Measurements from ENCODE around the gene DUOX1. TPM values are rescaled to one million over a fixed set of nuclear protein-coding genes. Genes with fewer than 3 reads are reported as not detected.

Gene DUOX1
- total and polyA plus RNA-seq, 2 donors (not counting 1 experiment from before 2014, with no cell fraction given), result not detected

DNA sequence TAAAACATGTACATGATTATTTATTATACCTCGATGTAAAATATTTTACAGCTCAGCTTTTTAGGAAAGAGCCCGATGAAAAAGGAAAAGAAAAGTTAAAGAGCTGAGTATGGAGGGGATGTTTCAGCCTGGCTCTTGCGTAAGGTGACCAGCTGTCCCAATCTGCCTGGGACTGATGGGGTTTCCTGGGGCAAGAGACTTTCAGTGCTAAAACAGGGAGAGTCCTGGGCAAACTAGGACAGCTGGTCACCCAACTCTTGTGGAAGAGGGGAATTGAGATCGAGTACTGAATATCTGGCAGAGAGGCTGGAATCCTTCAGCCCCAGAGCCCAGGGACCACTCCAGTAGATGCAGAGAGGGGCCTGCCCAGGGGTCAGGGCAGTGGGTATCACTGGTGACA lies 36.8 kb upstream of the DUOX1 start:
- TF ChIP-seq, protein P1, sequence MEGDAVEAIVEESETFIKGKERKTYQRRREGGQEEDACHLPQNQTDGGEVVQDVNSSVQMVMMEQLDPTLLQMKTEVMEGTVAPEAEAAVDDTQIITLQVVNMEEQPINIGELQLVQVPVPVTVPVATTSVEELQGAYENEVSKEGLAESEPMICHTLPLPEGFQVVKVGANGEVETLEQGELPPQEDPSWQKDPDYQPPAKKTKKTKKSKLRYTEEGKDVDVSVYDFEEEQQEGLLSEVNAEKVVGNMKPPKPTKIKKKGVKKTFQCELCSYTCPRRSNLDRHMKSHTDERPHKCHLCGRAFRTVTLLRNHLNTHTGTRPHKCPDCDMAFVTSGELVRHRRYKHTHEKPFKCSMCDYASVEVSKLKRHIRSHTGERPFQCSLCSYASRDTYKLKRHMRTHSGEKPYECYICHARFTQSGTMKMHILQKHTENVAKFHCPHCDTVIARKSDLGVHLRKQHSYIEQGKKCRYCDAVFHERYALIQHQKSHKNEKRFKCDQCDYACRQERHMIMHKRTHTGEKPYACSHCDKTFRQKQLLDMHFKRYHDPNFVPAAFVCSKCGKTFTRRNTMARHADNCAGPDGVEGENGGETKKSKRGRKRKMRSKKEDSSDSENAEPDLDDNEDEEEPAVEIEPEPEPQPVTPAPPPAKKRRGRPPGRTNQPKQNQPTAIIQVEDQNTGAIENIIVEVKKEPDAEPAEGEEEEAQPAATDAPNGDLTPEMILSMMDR (conservative IDR thresholded peaks at IDR 0.05 in 1 of 2, IDR thresholded peaks at IDR 0.05 in 1 of 2; ENCODE audit: low read depth in 1 of 2, low read length in 2 of 2), result no peak
- no peak for TF ChIP-seq EZH2 (IDR thresholded peaks at IDR 0.05; ENCODE audit: low read length, missing control alignments)
- Histone ChIP-seq H3K9me3 (ENCODE audit: control insufficient read depth, insufficient read depth, low read depth, low read length) (no peaks in the 10 kb centered on the region), H3K27ac (ENCODE audit: insufficient read depth, low read length) (no peak overlapping the region), H4K20me1 (ENCODE audit: control insufficient read depth, extremely low read depth, insufficient read depth, low read length) (no peaks in the 10 kb centered on the region), H3K4me1 (ENCODE audit: control insufficient read depth, extremely low read depth, insufficient read depth, low read length) (no peaks in the 10 kb centered on the region), H3K36me3 (ENCODE audit: control insufficient read depth, insufficient read depth, low read length) (no peaks in the 10 kb centered on the region), H3K4me3 (replicated peaks in 1 of 4; ENCODE audit: control extremely low read depth in 1 of 4, insufficient read depth in 1 of 4, low read depth in 3 of 4, low read length in 4 of 4) (no peak overlapping the region), H3K4me2 (ENCODE audit: extremely low read depth, insufficient read depth, low read length) (no peak overlapping the region), H3K9ac (ENCODE audit: insufficient read depth, low read length) (no peak overlapping the region), H3K27me3 (ENCODE audit: control insufficient read depth, insufficient read depth, low read length) (peaks cover 3% of the 10 kb centered on the region), H3K79me2 (ENCODE audit: control insufficient read depth, insufficient read depth, low read length) (no peaks in the 10 kb centered on the region), H2AFZ (ENCODE audit: low read length) (no peak overlapping the region)
- no peak for DNase-seq (ENCODE audit: low read depth in 2 of 2)

DNA sequence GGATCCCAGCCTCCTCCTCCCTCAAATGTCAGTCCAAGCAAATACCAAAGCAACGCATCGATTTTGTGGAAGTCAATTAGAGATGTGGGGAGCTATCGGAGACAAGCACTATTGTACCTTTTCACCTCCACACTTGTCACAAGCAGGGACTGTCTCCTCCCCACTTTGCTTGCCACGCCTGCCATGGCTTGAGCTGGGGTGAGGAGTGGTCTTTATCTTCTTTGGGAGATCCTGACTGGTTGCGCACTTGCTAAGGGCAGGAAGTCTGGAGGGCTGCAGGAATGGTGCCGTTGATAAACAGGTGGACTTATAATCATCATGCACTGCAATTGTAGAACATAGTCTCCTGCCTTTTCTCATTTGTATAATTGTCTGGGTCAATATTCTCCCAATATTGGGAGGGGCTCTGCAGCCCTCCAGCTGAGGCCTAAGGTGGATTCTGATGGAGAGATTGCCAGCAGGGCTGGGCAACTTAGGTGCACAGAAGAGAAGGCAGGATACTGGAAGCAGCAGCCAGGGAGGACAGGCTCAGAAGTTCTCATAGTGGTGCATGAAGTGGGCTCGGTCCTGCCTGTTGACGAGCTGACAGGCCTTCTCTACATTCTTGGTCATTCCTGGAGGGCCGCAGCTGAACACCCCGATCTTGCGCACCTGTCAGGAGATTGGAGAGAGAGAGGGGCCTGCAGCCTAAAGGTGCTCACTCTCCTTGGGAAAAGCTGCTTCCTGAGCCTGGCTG lies 36.0 kb upstream of the DUOX1 start:
- Histone ChIP-seq H3K4me3 (replicated peaks in 1 of 4; ENCODE audit: control extremely low read depth in 1 of 4, insufficient read depth in 1 of 4, low read depth in 3 of 4, low read length in 4 of 4) (no peak overlapping the region), H2AFZ (ENCODE audit: low read length) (no peak overlapping the region), H4K20me1 (ENCODE audit: control insufficient read depth, extremely low read depth, insufficient read depth, low read length) (no peaks in the 10 kb centered on the region), H3K9me3 (ENCODE audit: control insufficient read depth, insufficient read depth, low read depth, low read length) (no peaks in the 10 kb centered on the region), H3K27ac (ENCODE audit: insufficient read depth, low read length) (no peak overlapping the region), H3K79me2 (ENCODE audit: control insufficient read depth, insufficient read depth, low read length) (no peaks in the 10 kb centered on the region), H3K4me2 (ENCODE audit: extremely low read depth, insufficient read depth, low read length) (no peak overlapping the region), H3K27me3 (ENCODE audit: control insufficient read depth, insufficient read depth, low read length) (peaks cover 3% of the 10 kb centered on the region), H3K9ac (ENCODE audit: insufficient read depth, low read length) (no peak overlapping the region), H3K4me1 (ENCODE audit: control insufficient read depth, extremely low read depth, insufficient read depth, low read length) (no peaks in the 10 kb centered on the region), H3K36me3 (ENCODE audit: control insufficient read depth, insufficient read depth, low read length) (no peaks in the 10 kb centered on the region)
- TF ChIP-seq EZH2 (IDR thresholded peaks at IDR 0.05; ENCODE audit: low read length, missing control alignments), result no peak
- TF ChIP-seq, protein P1 (conservative IDR thresholded peaks at IDR 0.05 in 1 of 2, IDR thresholded peaks at IDR 0.05 in 1 of 2; ENCODE audit: low read depth in 1 of 2, low read length in 2 of 2), result no peak
- no peak for DNase-seq (ENCODE audit: low read depth in 2 of 2)

DNA sequence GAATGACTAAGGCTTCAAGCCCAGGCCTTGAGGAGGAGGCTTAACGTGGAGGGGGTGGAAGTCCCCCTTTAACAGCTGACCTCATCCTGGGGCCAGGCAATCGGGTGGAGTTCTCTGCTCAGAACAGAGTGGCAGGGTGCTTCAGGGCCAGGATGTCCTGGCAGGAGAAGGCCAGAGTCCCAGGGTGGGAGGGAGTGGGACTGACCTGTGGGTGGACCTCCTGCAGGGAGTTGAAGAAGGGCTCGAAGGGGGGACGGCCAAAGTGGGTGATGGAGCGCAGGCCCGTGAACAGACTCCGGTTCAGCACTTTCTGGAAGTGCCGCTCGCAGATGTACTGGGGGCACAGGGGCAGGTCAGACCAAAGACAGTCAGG lies 35.5 kb upstream of the DUOX1 start:
- no peak for DNase-seq (ENCODE audit: low read depth in 2 of 2)

More for the DNA sequence above, 35.5 kb upstream of the DUOX1 start:
- Histone ChIP-seq H3K4me2 (ENCODE audit: extremely low read depth, insufficient read depth, low read length) (no peak overlapping the region), H3K4me1 (ENCODE audit: control insufficient read depth, extremely low read depth, insufficient read depth, low read length) (no peaks in the 10 kb centered on the region), H3K36me3 (ENCODE audit: control insufficient read depth, insufficient read depth, low read length) (no peaks in the 10 kb centered on the region), H4K20me1 (ENCODE audit: control insufficient read depth, extremely low read depth, insufficient read depth, low read length) (no peaks in the 10 kb centered on the region), H3K9me3 (ENCODE audit: control insufficient read depth, insufficient read depth, low read depth, low read length) (no peaks in the 10 kb centered on the region), H3K9ac (ENCODE audit: insufficient read depth, low read length) (no peak overlapping the region), H3K27ac (ENCODE audit: insufficient read depth, low read length) (no peak overlapping the region), H3K79me2 (ENCODE audit: control insufficient read depth, insufficient read depth, low read length) (no peaks in the 10 kb centered on the region), H3K27me3 (ENCODE audit: control insufficient read depth, insufficient read depth, low read length) (peaks cover 3% of the 10 kb centered on the region), H3K4me3 (replicated peaks in 1 of 4; ENCODE audit: control extremely low read depth in 1 of 4, insufficient read depth in 1 of 4, low read depth in 3 of 4, low read length in 4 of 4) (no peak overlapping the region), H2AFZ (ENCODE audit: low read length) (no peak overlapping the region)
- TF ChIP-seq EZH2 (IDR thresholded peaks at IDR 0.05; ENCODE audit: low read length, missing control alignments), result no peak
- TF ChIP-seq, protein P1 (conservative IDR thresholded peaks at IDR 0.05 in 1 of 2, IDR thresholded peaks at IDR 0.05 in 1 of 2; ENCODE audit: low read depth in 1 of 2, low read length in 2 of 2), result no peak
